NCI-H1436 treated with DMSO at 0.1 percent for 48 hours (cell line): ENCODE results near the gene HOOK2.
"Not testable (repeated sequence)": the region's sequence is repeated elsewhere in the genome, so short reads cannot be mapped to it uniquely, and the experiment has no call there.

Experiments
- DNase-seq: peaks from one replicate; lab custom pipeline; 2025; lab: John Stamatoyannopoulos, UW

The HOOK2 gene

DNA sequence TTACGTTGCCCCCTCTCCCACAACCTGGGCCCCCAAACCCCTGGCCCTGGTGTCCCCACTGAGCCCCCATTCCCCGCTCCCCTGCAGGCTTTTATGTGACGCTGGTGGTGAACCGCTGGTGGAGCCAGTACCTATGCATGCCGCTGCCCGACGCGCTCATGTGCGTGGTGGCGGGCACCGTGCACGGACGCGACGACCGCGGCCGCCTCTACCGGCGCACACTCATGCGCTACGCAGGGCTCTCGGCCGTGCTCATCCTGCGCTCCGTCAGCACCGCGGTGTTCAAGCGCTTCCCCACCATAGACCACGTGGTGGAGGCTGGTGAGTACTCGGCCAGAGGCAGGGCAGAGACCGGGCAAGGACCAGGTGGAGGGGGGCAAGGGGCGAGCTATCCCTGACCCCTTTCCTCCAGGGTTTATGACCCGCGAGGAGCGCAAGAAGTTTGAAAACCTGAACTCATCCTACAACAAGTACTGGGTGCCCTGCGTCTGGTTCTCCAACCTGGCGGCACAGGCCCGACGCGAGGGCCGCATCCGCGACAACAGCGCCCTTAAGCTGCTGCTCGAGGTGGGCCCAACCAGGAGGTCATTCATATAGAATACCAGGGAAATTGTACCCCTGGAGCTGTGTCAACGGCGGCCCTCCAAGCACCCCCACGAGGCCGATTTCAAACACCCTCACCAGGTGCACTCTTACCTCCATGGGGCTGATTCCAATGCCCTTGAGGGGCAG lies 20.7 kb downstream of the HOOK2 start:
- no peak for DNase-seq

DNA sequence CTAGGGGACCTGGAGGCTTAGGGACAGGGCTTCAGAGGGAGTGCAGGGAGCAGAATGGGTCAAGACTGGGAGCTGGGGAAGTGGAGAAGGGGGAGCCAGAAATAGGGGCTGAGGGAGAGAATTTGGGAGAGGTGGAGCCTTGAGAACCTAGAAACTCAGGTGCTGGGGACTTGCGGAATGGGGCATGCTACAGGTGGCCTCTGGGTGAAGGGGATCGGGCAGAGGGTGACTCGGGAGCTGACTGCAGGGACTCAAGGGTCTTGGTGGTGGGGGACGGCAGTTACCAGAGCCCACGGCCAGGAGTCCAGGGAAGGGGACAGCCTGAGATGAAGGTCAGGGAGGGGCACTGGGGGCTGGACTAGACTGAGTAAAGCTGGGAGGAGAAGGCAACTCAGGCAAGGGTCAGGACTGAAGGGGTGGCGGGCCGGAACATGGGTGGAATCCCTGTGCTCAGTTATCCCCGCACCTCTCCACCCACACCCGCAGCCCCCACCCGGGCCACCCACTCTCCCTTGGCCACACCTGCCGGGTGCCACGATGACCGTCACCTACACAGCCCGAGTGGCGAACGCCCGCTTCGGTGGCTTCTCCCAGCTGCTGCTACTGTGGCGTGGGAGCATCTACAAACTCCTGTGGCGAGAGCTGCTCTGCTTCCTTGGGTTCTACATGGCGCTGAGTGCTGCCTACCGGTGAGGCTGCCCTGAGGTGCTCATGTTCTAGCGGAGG lies 23.1 kb downstream of the HOOK2 start:
- DNase-seq, result no peak

DNA sequence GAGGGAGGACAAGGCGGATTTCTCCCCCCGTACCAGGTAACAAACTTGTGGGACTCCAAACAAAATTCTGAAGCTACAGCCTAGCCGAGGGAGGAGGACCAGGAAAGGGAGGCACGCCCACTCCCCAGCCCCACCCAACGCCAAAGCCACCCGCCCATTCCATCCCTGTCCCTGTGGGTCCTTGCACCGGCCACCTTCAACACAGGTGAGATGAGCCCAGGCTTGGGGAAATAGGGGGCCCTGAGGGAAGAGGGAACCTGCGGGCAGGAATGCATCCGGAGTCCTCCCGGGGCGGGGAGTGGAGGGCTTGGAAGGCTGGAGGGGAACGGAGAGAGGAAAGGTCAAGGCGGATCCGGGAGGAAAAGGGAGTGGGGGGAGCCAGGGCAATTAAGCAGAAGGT lies 23.7 kb downstream of the HOOK2 start, which contains the start of gene BEST2:
TSS of gene BEST2 (plus strand) at position 157 of the 400 bp plus-strand sequence. CDS start 802 bp downstream, outside the sequence.
- no peak for DNase-seq

DNA sequence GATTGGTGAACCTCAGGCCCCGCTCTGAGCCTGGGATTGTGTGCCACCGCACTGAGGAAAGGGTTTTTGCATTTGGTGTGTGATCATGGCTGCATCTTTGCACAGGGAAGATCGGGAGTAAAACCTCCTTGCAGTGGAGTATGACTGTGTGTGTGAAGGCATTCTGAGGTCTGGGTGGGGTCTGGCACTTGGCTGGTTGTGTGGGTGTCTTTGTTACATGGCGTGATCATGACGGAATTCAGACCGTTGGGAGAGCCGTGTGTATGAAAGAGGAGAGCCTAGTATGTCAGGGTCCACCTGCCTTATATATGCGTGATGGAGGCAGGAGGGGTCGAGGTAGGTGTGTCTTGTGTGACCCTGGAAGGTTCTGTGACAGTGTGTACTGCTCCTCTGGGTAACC lies 24.5 kb downstream of the HOOK2 start:
- DNase-seq, result no peak

DNA sequence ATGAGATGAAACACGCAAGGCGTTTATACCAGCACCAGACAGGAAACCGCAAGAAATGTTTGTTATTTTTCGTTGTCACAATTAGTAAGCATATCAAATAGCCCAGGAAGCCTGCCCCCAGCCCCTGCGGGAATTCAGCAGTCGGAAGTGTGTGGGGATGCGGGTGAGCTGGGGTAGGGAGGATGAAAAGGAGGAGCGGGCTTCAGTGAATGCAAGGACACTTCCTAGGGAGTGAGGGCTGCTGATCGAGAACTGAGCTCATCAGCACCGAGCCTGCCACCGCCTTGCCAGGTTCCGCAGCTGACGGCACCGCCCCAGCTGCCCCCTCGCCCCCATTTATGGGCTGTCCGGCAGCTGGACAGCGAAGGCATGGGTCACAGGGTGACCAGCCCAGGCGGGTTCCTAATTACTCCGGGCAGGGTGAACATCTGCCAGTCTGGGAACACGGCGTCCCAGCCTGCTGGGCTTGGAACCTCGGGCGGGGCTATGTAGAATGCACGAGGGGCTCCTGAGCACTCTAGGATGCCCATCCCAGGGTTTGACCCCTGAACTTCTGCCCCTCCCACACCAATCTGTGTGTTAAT lies 25.3 kb downstream of the HOOK2 start:
- DNase-seq, result no peak

DNA sequence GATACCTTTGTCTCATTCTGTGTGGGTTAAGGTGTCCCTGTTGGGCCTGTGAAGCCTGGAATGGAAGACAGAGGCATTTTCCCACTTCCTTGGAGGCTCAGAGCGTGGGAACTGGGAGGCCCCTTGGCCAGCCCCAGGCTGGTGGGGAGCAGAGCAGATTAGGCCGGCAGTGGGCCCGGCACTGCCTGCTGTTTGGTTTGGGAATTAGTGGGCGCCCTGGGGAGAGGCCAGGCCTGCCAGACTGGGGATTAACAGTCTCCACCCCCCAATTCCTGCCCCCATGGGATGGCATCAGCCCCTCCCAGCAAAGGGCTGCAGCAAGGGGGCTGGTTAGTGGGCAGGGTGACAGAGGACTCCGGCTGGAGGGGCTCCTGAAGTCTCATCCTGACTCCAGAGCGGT lies 26.9 kb downstream of the HOOK2 start:
- DNase-seq, result no peak

DNA sequence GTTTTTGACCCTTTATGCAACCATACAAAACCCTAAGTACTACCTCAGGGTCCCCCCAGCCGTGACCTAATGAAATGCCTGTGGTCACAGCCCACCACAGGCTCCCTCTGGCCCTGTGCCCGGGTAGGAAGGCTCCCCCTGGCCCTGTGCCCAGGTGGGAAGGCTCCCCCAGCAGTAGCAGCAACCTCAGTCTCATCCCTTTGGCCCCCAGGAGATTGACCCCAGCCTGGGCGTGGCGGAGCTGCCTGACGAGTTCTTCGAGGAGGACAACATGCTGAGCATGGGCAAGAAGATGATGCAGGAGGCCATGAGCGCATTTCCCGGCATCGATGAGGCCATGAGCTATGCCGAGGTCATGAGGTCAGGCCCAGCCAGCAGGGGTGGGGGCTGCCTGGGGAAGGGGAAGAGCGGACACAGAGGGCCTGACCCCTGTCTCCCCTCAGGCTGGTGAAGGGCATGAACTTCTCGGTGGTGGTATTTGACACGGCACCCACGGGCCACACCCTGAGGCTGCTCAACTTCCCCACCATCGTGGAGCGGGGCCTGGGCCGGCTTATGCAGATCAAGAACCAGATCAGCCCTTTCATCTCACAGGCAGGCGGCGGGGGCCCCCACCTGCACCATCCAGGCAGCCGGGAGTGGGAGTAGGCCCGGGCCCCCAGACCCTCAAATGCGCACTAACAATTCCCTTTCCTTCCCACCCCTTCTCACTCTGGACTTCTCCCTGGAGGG lies 30.0 kb downstream of the HOOK2 start:
- no peak for DNase-seq

DNA sequence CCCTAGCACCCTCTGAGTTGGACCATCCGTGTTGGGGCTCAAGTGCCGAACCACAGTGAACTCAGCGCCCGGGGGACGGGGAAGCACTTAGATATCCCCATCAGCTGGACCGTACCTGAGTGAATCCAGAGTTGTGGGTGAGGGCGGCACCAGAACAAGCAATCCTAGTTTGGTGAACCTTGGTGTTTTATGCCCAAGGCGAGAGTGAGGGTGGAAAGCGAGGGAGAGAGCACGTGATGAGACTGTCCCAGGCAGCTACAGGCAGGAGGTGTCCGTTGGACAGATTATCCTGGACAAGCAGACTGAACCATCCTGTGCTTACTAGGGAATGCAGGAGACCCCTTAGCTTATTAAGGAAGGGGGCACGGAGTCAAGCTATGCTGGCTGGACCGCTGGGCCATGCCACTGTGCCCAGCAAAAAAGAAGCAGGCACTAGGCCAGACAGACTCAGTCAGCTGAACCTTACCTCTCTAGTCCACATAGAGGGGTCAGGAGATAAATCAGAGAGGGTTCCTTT lies 37.5 kb downstream of the HOOK2 start:
- no peak for DNase-seq

DNA sequence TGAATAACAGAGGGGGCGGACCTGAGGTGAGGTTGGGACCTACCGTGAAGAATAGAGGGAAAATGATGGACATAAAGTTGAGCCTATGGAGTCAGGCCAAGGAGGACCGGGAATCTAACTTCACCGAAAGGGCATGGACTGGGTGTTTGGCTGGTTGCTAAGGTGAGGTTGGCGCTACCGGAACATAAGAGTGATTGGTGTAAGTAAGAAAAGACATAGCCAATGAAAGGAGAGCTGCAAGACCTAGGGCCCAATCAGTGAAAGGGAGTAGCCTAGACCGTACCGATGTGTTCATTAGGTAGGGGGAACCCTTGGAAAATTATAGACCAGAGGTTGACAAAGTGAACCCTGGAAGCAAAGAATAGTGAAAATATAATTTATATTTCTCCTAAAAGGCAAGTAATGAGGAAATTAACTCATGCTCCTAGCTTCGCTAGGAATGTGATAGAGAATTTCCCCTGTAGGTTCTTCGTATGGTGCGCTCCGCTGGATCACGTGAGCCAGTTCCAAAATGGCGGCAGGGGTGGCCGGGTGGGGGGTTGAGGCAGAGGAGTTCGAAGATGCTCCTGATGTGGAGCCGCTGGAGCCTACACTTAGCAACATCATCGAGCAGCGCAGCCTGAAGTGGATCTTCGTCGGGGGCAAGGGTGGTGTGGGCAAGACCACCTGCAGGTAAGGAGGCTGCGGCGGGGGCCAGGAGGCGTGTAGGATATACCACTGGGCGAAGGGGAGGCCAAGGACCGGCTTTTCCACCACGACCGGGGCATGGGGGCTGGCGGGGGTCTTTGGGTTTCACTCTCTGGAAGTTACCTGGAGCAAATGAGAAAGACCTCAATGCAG lies 38.1 kb downstream of the HOOK2 start, which contains the start of gene GET3:
TSS of gene GET3 (plus strand) at position 503 of the 840 bp plus-strand sequence. CDS start at position 512, 9 bp downstream.
- peak; percentile 99 for DNase-seq

DNA sequence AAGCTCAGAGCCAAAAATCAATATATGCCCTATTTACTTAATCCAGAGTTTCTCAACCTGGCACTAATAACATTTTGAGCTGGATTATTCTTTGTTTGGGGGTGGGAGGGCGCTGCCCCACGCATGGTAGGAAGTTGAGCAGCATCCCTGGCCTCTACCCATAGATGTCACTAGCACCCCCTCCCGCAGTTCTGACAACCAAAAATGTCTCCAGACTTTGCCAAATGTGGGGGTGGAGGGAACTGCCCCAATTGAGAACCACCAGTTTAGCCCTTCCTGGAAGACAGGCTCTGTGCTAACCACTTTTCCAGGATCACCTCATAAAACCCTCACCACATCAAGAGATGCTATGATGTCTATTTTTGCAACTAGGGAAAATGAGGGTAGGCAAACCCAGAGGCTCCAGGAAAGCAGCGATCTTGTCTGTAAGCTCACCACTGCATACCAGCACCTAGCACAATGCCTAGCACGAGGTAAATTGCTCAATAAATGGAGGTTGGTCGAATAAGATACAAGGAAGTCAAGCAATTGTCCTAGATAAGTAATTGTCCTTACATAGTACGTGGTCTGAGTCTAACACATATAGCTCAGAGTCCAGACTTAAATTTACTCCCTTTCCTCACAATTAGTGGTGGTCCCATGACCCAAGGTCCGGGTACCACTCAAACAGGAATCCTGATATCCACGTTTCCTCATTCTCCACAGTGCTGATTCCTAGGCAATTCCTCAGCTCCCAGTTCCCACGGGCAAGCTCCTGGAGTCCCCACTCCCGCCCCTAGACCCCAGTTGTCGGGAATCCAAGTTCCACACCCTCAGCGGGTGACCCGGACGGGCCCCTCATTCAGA lies 41.8 kb downstream of the HOOK2 start:
- DNase-seq, result no peak

DNA sequence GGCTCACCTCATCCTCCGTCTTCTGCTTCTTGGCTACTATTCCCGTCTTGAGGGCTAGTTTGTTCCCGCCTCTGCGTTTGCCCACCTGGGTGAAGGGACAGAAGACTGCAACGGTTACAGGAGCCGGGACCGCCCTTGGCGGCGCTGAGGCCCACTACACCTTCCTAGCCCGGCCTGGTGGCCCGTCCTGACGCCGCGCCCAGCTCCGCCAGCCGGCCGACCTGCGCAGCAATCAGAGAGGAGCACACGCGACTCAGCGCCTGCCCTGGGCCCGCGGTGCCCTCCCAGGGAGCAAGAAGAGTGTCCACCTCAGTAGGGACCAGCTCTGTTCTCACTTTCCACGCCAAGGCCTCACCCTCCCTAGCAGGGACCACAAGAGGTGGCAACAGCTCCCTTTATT lies 44.0 kb downstream of the HOOK2 start:
- no peak for DNase-seq

DNA sequence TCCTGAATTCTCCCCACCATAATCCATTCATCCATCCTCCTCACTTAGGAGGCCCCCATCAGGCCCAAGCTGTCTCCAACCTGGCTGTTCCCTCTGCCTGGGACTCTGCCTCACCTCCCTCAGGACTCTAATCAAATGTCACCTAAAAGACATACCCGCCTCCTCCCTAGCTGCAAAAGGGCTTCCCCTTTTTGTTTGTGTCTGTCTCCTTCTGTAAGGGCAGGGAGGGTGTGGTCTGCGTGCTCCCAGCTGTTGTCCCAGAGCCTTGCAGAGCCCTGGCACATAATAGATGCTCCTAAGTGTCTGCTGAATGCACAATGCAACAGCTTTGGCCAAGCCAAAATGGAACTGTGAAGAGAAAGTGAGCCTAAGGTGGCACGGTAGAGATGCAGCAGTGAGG lies 45.3 kb downstream of the HOOK2 start:
- no peak for DNase-seq

DNA sequence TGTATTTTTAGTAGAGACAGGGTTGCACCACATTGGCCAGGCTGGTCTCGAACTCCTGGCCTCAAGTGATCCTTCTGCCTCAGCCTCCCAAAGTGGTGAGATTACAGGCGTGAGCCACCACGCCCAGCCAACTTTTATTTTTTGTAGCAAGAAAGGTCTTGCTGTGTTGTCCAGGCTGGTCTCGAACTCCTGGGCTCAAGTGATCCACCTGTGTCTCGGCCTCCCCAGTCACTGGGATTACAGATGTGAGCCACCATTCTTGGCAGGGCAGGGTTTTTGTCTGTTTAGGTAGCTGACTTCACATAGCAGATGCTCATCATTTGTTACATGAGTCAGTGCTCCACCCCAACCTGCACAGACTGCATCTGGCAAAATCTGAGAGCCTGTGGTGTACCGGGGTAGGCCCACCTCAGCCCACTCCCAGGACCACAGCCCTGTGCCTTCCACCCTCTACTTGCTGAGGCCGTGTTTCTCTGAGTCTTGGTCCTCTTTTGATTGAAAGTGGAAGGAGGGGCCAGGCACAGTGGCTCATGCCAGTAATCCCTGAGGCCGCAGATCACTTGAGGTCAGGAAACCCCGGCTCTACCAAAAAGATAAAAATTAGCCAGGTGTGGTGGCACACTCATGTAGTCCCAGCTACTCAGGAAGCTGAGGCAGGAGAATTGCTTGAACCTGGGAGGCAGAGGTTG lies 47.5 kb downstream of the HOOK2 start:
- DNase-seq, result no peak

DNA sequence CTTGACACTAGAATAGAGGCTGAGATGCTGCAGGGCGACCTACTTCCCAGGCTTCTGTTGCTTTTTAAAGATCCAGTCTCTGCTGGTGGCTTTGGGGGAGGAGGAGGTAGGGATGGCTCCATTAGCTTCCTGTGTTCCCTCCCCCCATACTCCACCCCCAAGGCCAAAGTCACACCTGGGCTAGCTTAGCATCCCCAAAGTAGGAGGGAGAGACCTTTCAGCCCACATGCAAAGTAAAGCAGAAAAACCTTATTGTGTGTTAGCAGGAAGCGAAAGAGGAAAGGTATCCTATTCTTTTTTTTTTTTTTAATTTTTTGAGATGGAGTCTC lies 48.4 kb downstream of the HOOK2 start:
- no peak for DNase-seq

DNA sequence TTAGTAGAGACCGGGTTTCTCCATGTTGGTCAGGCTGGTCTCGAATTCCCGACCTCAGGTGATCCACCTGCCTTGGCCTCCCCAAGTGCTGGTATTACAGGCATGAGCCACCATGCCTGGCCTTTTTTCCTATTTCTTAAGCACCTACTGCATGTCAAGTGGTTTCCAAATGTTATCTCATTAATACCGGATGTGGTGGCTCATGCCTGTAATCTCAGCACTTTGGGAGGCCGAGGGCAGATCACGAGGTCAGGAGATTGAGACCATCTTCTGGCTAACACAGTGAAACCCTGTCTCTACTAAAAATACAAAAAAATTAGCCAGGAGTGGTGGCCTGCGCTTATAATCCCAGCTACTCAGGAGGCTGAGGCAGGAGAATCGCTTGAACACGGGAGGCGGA lies 49.7 kb downstream of the HOOK2 start:
- not testable (repeated sequence) for DNase-seq

DNA sequence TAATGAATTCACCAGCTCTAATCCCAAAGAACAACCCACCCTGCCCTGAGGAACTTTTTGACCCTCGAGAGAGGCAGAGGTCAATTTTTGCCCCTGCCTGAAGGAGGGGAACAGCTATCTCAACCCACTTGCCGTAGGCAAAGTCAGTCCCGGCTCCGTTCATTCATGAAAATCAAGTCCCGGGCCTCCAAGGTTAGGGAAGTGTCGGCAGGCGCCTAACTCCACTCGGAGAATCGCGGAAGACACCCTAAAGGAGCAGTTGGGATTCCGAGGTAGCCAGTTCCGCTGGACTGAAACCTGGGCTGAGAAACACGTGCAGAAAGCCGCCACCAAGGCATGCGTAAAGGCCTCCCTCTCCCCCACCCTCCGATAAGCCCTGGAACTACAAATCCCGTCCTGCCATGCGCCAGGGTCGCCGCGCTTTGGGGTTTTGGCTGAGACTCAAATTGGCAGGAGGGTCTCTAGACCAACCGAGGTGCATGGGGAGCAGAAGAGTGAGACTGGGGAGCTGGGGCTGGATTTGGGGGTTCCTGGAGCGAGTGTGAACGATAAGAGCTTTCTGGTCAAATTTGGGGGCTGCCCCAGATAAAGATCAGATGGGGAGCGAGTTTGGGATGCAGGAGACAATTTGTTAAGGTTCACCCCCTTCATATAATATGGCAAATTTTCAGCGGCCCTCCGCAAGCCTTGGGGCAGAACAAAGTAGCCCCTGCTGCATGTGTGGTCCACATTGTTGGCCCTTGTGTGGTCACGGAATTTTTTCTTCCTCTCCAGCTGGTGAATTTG lies 51.5 kb downstream of the HOOK2 start, which contains the start of gene TNPO2:
TSS of gene TNPO2 (minus strand) at position 292 of the 786 bp plus-strand sequence. CDS start 2,955 bp downstream, outside the sequence.
- DNase-seq, result peak; percentile 1

DNA sequence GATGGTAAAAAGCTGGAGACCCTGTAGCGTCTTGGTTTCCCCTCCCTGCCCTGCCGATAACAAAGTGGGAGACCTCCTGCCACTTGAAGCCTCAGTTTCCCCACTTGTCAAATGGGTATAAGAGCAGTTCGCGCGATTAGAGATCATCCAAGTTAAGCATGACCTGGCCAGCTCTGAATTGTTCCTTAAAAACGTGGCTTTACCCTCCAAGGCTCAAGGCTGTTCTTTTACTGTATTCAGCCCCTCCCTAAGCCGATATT lies 52.0 kb downstream of the HOOK2 start:
- no peak for DNase-seq

DNA sequence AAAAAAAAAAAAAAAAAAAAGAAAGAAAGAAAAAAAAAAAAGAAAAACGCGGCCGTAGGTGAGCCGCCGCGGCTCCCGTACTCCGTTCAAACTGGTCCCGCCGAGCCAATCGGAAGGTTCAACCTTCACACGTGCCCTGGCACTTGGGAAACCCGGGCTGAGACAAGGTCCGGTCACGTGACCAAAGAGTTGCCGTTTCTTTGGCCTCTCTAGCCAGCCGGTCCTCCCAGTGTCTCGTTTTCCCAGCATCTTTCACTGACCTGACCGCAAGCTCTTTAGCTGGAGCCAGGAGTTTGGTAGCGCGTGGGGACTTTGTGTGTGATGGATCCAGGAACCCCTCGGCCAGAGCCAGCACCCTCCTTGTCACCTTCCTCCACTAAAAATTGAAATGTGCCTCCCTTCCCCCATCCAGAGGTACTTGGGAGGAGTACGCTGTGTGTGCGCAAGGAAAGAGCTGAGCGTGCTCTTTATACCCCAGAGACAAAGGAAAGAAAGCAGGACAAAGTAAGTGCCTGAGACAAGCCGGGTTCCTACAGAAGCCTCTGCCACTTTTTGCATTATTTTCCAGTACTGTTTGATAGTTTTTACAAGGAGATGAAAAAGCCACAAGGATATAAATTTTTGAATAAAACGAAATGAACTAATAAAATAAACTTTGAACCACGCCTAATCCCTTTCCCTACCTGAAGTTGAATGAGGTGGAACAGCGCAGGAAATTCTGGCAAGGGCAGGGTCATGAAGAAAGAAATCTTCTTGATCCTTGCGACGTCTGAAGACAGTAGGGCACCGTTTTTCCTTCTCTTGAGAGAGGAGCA lies 52.6 kb downstream of the HOOK2 start:
- peak; percentile 91 for DNase-seq
